OCI-LY7 (cell line): Measurements from ENCODE around the gene MAPK13.
A peak's percentile ranks its signal among the peaks of the same experiment; 100 is the strongest.

Experiments used
- CTCF ChIP-seq: fragments of 200-600 bp; sonication (generic); conservative IDR thresholded peaks from 2 replicates; pipeline ENCODE4 v1.5.1; 2014; ENCODE audit warnings: mild to moderate bottlenecking, antibody characterized with exemption, low read length, moderate library complexity, mixed read lengths
- EZH2phosphoT487 ChIP-seq: fragments of 200-600 bp; sonication (generic); IDR thresholded peaks from 2 replicates; pipeline ENCODE4 v1.6.1; 2018; ENCODE audit warnings: low read depth, borderline replicate concordance, mild to moderate bottlenecking, mixed run types, antibody characterized with exemption, low read length, moderate library complexity, mixed read lengths

GRCh38 chr6:36095497-36096391 lies 34.6 kb upstream of the MAPK13 start:
- TF ChIP-seq CTCF (peak; percentile 57; the same call in 1 of the 2 replicates), EZH2phosphoT487 (no peak)
